Stimulated activated CD8-positive, alpha-beta memory T cell treated with anti-CD3 and anti-CD28 coated beads, Interleukin-2, amount 100 ng/mL, for 1 hour (primary cell): ENCODE results near the gene EPHB1.

ENCODE experiments used
- DNase-seq, 2 donors: peaks; one replicate each; pipeline ENCODE4 v3.0.0-alpha.2; 2020; ENCODE audit warnings: low read depth in 2 of 2

Gene EPHB1

DNA sequence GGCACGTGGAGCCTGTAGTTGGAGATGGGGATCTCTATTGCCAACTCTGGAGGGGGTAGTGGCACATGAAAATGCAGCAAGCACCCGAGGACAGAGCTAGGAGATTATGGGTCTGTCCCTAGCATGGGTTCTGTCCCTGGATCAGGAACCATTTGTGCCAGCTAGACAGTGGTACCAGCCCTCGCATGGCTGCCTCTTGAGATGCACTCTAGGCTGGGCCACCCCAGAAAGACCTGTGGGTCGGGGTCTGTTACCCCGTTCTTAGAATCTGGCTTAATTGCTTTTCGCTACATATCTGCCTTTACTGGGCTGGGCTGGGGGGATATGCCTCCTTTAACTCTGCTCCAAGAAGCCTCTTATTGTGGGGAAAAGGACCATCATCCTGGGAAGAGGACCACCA lies 54.5 kb downstream of the EPHB1 start:
- no peak for DNase-seq

DNA sequence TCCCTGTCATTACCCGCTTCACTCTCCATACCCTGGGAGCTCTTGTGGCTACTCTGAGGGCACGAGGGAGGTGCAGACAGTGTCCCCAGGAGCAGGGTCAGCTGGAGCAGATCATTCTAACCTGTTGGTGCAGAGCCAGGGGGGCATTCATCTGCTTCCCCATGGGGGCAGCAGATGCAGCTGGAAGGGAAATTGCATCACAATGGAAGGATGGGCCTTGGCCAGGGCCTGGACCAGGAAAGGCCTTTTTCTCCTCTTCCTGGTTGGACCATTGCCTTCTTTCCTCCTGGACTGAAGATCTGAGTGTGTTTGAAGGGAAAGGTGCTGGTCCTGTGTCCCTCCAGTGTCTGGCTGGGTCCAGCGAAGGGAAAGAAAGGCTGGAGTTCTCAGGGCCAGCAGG lies 55.7 kb downstream of the EPHB1 start:
- no peak for DNase-seq

DNA sequence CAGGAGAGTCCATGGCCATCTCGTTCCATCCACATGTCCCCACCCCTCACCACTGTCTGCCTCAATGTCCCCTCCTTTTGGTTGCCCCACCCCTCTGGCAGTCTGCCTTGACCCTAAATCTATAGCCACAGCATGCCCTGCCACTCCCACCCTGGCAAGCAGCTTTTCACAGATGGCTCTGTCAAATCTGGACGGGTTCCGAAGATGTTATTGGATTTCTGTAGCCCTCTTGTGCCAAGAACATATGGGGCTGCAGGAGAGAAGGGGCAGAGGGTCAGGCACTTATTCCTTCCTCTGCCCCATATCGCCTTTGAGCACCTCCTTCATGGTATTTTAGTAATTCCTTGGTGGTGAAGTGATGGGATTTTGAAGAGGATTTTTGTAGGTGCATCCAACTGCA lies 57.1 kb downstream of the EPHB1 start:
- no peak for DNase-seq

DNA sequence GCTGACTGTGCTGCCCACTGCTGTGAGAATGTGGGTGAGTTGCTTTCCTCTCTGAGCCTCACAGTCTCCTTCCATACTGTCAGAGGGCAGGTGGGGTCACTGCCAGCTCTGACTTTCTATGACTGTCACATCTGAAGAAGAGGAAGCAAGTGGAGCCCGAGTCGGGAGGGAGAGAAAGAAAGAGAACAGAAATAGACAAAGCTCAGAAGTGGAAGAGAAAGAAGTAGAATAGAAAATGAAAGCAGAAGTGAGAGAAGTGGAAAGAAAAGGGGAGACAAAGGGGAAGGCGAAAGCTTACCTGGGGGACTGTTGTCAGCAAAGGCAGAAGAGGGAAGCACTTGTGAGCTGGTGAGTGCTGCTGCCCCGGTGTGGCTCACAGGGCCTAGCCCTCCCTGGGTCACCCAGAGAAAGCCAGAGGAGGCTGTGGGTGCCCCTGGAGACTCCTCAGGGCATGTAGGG lies 57.9 kb downstream of the EPHB1 start:
- DNase-seq, result no peak

DNA sequence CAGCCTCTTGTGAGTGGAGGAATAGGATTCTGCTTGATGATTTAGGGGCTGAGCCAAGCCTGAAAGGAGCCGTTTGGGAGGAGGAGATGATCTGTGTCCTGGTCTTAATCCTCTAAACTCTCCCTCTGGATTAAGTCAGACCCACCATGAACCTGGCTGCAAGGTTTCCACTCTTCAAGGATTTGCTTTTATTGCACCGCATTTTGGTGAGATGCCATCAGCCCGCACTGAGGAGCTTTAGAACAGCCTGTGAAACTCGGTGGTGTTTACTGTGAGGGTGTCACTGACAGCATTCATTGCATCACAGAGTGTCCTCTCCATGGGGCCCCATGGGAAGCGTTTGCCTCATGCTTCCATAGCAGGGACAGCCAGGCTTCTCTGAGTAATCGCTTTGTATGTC lies 59.2 kb downstream of the EPHB1 start:
- no peak for DNase-seq

DNA sequence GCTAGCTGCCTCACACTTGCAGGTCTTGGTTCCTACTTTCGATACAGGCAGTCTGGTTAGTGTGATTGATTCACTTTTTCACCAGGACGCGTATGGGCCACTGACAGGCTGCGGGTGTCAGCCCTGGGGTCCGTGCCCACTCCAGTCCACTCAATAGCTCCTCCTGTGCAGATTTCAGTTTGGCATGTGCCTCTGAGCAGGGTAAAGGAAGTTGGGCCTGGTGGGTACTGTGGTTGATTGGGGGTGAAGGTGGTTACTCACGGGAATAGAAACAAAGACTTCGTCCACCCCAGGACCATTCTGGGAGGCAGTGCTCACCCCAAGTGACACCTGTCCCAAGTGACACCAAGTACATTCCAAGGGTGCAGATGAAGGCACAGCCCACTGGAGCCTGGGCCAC lies 62.3 kb downstream of the EPHB1 start:
- DNase-seq, result no peak

DNA sequence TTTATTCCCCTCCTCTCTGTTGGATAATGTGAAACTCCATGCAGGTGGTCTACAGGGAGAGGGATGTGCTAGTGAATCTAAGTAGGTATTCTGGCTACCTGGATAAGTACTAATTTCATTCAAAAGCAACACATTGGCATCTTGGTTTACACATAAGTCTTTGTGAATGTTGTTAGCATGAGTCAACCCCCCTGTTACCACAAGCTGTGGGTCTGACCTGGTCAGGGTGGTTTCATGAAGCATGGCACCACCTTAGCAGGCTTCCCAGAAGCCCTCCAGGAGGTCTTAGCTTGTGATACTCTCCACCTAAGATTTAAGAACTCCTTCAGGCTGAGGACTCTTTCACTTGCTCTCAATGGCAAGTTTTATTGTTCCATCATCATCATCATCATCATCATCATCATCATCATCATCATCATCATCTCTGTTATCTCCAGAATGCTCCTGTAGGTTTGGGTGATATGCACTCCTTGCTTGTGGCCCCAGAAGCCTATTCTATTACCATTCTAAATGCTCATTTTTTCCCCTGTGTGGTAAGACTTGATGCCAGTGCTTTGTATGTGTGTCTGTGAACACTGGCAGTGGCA lies 62.8 kb downstream of the EPHB1 start:
- DNase-seq, result no peak

DNA sequence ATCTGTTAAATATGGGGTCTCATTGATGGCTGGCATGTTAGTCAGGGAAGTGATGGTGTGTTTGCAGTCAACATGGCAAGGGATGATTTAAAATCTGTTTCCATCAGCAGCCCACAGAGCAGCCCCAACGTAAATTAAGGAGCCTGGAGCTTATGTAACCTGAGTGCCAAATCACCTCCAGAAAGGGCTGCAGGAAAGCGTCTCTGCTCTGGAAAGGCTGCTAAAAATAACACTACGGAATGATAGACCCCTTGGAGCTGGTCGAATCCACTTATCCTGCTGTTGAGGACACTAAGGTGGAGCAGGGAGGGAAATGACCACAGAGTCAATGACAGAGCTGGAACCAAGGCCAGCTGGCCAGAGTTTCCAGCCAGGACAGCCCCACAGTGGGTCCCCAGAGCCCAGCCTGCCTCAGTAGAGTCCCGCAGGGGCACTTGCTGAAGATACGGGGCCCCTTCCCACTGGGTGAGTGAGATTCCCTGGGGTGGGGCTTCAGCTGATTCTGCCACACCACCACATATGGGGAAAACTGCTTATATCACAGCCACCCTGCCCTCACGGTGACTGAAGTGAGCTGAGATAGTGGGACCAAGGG lies 63.5 kb downstream of the EPHB1 start:
- no peak for DNase-seq

DNA sequence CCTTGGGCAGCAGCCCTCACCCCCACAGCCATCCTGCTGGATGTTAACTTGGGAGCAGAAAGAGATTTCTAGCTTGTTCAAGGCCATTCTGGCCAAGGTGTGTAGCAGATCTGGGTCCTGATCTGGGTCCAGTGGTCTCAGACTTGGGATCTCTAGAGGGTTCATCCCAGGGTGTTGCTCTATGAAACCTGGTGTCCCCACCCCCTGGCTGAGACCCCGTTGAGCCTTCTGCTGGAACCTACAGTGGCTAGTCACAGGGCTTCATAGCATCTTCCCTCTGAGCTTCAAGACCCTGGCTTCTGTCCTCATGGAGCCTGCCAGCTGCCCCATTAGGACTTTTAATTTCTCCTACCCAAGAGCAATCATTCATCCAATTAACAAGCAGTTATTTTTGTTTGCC lies 64.3 kb downstream of the EPHB1 start:
- no peak for DNase-seq

DNA sequence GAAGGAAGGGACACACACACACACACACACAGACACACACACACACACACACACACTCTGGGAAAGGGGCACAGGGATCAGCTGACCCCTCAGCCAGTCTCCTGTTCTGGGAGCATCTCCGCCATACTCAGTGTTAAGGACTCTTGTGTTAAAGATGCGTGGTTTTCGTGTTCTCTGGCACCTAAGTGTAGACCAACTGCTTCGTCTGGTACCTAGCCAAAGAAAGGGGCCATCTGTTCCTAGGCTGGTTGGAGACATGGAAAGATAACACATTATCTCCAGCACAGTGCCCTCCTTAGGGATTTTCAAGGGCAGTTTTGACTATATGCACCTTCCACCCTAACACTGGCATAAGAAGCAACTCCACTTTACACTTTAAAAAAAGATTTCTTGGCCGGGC lies 65.1 kb downstream of the EPHB1 start:
- DNase-seq, result no peak

DNA sequence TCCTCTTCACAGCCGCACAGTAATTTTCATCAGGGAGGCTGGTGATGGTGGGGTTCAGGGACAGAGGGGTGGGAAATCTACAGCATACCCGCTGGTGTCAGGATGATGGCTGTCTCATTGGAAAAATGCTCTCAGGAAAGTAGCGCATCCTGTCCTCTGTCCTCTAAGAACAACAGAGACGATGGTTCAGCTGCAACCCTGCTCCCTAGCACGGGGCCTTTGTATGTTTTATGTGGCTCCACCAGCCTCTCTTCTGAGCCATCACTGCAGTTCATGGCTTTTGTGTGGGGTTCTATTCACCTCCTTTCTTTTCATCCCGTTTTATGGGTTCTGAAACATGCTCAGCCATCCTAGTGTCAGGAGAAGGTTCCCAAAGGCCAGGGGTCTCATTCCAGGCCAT lies 68.9 kb downstream of the EPHB1 start:
- DNase-seq, result no peak

DNA sequence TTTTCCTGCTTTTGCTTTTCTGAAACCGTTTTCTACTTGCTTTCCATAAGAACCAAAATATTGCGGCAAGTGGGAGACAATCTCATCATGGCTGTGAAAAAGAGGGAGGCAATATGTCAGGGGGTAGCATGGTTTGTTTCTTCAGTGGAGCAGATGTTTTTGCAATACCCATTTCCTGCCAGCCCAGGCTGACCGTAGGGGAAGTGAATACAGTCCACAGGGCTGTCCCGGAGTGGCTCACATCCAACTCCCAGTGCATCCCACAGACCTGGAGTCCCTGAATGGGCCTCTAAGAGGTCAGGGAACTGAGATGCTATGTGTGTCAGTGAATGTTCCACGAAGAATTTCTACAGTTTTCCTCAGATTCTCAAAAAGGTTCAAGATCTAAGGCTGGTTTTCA lies 69.6 kb downstream of the EPHB1 start:
- no peak for DNase-seq

DNA sequence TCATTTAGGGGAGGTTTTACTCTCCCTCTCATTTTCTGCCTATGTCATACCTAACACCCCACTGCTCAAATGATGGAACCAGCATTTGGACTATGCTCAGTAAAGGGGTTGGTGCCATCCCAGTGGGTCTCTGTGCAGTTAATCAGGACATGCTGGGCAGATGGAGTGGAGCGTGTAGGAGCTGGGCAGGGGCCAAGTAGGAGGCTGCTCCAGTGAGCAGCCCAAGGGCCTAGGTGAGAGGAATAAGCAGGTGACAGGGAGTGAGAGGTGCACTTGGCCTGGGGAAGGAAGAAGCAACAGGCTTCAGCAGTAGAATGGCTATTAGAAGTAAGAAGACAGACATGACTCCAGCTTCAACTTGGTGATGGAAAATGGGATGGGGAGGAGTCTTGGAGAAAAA lies 72.2 kb downstream of the EPHB1 start:
- no peak for DNase-seq

DNA sequence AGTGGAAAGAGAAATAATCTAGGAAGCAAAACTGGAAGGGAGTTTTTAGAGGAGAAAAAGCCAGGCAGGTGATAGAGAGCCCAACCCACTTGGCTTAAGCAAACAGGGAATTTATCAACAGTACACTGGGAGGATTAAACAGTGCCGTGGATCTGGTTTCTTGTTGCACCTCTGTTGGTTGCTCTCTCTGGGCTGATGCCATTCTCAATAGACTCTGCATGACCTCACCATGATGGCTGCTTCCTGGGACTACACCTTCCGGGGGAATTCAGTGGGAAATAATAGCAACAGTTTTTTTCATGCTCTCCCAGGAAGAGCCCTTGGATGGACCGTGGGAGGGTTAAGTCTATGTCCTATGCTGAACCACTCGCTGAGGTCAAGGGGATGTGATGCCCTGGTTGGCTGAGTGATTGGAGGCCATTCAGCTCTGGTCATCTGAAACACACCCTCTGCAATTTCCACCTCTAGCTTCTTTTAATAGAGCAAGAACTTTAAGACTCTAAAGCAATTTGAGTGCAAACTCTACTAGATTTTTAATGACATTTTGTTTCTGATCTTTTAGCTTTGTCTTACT lies 74.2 kb downstream of the EPHB1 start:
- DNase-seq, result no peak

DNA sequence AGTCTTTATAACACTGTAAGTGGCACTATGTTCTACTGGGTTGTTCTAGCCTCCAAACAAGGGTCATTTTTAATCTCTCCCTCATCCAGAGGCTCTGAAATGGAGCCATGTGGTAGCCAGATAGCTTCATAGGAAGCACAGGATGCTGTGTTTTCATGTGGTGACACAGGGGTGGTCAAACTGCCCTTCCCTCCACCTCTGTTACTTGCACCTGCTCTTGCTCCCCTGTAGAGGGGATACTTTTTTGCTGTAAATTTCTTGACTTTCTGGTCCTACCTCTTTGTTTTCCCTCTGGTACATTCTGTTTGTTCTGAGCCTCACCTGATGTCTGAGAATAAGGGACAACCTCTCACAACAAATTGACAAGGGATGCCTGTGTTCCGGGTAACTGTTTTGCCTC lies 76.8 kb downstream of the EPHB1 start:
- DNase-seq, result no peak

DNA sequence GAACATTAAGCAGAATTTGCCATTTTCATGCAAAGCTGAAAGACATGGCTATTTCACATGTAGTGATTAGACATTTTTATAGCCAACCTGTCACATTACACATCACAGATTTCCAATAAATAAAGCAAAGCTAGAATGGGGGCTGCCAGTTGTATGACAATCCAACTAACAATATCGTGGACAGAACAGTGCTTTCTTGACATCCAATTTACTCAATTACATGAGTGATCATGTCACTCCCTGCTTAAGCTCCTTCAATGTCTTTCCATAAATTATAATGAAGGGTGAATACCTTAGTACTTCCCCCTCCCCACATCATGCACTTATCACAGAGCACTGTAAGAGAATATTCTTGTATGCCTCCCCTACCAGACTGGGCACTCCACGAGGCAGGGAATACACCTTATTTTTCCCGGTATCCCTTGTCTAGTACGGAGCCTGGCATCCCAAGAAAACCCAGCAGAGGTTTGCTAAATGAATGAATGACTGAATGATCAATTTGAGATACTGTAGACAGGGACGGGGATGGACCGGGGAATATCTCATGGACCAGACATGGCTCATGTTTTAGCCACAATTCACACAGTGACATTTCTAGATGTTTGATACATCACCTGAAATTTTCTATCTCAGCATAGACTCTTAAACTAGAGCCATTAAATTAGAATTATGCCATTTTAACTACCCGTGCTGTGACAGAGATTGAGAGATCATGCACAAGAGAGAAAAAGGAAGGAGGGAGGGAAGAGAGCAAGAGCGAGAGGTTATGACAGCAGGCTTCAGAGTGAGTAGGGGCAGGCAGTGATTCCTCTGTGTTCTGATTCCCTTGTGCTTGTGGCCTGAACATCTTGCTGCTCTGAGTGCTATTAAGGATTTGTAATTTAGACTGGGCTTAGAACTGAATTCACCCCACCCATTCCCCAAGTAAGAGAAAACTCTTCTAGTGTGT lies 77.7 kb downstream of the EPHB1 start:
- no peak for DNase-seq

DNA sequence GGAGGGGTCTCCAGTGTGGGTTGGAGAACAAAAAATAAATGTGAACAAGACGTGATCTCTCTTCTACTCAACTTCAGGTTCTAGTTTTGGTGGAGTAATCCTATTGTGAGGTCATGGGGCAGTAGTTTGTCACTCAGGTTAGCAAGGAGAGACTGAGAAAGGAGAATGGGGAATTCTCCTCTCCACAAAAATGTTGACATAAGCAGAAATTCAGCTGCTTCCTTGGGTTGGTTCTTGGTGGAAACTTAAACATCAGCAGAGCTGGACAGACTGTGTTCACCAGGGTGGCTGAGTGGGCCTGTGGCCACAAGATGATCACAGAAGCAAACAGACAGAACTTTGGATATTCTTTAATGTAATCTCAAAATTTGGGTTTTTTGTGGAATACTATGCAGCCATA lies 78.7 kb downstream of the EPHB1 start:
- DNase-seq, result no peak

DNA sequence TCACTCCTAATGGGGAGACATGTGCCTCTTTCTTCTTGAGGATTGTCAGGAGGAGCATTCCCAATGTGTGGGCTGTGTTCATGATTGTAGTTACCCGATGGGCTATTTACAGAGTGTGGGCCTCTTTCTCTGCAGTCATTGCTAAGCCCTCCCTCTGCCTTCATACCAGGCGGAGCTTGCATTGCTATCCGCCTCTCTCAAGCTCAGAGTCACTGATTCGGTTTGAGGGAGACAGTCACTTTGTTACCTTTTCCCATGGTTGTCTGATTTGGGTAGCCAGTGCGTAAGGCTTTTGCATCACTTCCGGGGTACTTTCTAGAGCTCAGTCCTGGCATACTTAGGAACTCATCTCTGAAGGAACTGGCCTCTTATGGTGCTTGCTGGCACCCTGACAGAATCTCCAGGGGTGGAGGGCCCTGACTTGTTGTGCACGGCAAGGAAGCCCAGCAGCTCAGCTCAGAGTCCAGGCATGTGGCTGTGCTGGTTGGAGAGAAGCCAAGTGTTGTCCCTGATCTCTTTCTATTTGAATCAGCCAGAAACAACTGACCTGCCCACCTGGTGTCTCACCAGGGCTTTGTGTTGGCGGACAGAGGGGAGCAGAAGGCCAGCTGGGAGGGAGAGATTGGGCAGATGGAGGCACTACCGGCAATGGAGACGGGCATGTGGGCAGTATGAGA lies 79.8 kb downstream of the EPHB1 start:
- no peak for DNase-seq

DNA sequence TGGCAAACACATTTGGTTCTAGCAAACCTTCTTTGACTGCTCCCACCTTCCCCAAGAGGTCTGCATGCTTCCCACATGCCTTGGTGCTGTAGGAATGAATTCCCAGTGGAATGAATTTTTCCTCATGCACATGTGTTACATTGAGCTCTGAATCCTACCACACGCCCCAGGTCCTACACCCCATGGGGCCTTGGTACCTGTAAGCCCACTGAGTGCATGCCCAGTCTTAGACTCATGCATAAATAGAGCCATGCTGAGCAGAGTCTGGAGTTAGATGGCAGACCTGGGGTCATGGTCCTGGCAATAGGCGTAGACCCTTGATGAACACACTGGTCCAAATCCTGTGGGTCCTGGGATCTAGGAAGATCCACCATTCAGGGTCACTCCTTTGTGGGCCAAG lies 81.8 kb downstream of the EPHB1 start:
- DNase-seq, result no peak

DNA sequence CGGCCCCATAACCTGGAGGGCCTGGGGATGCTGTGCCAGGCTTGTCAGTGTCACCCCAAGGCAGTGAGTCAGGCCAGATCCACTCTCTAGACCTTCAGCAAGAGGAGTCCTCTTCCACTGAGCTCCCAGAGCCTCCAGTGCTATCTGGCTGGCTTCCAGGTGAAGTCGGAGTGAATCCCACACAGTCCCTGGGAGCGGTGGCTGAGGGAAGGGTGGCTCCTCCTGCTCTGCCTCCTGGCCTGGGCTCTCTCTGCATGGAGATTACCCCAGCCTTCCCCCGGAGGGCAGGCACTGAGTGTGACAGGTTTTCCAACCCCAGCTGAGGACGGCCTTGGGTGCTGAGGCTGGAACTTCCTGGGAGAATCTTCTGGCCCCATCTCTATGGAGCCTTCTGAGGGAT lies 82.7 kb downstream of the EPHB1 start:
- DNase-seq, result no peak

DNA sequence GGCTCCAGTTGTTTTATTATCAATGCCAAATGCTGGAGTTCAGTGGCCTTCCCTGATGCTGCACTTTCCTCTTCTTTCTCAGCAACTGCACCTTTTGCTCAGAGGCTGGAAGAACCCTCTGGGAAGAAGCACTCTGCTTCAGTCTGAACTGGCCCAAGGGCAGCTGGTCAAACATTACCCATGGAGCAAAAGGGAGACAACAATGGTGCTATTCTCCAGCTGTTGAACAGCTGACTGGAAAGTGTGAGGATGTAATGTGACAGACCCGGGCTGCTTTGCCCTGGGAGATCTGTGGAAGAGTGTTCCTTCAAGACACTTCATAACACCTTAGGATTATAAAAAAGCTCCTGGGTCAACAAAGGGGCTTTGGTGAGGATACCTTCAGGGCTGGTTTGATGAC lies 84.9 kb downstream of the EPHB1 start:
- DNase-seq, result no peak

DNA sequence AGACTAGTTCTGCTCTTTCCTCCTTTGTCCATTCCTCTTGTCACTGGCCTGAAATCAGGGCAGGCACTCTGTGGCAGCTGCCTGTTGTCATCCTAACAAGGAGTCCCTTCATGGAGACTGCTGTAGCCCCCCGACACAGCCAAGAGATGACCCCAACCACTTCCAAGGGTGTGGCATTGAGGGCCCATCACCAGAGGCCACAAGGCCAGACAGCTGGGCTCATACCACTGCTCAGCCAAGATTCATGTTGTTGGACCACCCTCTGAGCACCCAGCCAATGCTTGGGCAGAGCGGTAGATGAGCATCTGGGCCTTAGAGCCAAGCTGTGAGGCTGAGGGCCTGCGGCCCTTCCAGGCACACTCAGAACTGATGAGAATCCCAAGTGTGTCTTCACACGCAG lies 85.4 kb downstream of the EPHB1 start:
- no peak for DNase-seq
